Activated CD4-positive, CD25-positive, alpha-beta regulatory T cell treated with anti-CD3 and anti-CD28 coated beads, Interleukin-2, amount 50 U/mL, for 24 hours (primary cell): ENCODE data around the gene SYNJ2.

Experiments used
- ATAC-seq, 2 donors: fragments of 150-1000 bp; cut with Tn5 transposase; one replicate each; pipeline ENCODE4 v1.10.0; 2021; ENCODE audit warnings: mild to moderate bottlenecking in 1 of 2, moderate library complexity in 1 of 2

The SYNJ2 gene

GRCh38 chr6:157982563-157983405 is 1.1 kb downstream of the SYNJ2 start:
- no peak for ATAC-seq

DNA sequence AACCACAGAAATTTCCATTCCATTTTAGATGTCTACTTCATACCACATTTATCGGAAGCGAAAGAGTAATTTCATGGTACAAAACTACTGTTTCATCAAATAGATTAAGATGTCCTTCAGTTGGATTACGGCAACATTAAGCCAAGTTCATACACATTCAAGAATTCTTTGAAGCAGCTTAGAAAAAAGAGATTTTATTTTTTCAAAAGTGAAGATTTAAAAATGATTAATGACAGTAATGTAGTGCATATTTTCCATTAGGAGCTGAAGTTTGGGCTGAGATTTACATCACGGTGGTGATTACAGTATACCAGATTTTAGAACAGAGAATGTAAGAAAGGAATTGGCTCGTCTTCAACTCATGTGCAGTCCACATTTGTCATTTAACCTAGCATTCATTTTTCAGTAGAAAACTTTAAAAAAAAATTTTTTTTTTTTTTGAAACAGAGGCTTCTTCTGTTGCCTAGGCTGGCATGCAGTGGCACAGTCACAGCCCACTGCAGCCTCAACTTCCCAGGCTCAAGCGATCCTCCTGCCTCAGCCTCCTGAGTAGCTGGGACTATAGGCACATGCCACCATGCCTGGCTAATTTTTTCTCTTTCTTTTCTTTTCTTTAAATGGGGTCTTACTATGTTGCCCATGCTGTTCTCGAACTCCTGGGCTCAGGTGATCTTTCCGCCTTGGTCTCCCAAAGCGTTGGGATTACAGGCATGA is 1.9 kb downstream of the SYNJ2 start:
- ATAC-seq = no peak

GRCh38 chr6:157984128-157984527 is 2.5 kb downstream of the SYNJ2 start:
- ATAC-seq = no peak

- no peak for ATAC-seq
Measured at GRCh38 chr6:157984686-157985225, 3.1 kb downstream of the SYNJ2 start.

DNA sequence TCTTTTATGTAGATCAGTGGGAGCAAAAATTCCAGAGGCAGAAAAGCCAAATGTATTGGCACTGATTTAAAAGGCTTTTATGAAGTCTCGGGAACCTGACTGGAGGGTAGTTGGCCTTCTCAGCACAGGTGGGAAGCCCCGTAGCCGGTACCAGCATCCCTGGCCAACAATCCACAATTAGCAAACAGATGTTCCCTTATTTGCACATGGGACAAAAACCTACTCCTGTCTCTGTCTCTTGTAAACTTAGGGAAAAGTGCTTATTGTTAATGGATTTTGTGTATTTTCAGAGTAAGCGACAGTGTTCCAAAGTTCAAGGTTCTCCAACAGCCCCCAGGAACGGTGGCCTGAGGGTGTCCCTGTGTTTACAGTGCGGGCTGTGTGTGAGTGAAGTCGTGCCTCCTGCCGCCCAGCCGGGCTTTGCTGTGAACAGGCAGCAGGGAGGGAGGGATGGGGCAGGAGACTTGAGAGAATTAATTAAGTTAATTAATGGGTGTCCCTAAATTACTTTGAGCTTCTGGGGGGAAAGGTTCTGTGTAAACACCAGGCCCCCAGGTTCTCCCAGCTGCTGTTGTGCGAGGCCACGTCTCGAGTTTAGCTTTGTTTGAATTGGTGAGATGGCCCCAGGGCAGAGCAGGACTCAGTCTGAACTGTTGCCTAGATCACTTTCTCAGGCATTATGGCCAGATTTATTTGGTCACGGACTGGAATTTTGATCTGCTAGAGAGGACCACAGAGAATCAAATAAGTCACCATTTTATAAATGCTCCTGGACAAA is 3.9 kb downstream of the SYNJ2 start:
- ATAC-seq = no peak

DNA sequence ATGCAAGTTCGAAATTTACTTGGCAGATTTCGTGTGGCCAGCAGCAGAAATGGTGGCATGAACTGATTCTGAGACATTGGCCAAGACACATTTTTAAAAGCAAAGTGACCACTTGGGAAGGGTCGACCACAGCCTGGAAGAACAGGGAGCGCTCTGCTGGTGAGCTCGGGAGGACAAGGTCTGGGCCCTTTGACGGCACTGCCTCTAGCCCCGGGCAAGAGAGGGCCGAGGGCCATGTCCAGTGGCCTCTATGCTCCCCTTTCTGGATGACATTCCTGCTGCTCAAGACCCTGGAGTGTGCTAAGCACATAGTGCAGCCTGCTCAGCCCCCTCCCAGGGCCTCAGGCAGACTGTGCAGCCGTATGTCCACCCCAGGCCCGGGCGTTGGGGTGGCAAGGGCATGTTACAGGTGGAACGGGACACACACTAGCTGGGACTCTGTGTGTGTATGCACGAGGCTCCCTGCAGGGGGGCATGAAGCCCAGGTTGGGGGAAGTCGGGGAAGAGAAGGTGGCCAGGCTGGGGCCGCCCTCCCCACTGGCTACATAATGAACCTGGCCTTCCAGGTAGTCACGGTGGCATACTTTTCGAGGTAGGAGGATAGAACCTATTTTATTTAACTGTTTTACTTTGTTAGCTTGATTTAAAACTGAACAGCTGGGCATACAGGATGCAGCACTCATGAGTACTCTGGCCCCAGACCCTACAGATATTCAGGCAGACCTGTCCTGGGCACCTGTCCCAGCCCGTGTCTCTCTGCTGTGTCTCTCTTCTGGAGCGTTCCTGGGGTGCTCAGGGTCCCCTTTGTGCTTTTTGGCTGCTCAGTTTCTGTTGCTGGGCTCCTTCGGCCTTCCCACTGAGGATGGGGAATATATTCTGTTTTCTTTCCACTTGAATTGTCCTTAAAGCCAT is 6.4 kb downstream of the SYNJ2 start:
- ATAC-seq = no peak

GRCh38 chr6:157988700-157989063 is 7.0 kb downstream of the SYNJ2 start:
- ATAC-seq = no peak

GRCh38 chr6:157989541-157990289 is 8.1 kb downstream of the SYNJ2 start:
- ATAC-seq = no peak

GRCh38 chr6:157990321-157991066 is 8.8 kb downstream of the SYNJ2 start:
- ATAC-seq = peak; percentile 38 to 49

- ATAC-seq = no peak
Measured at GRCh38 chr6:157991067-157991432, 9.4 kb downstream of the SYNJ2 start.

DNA sequence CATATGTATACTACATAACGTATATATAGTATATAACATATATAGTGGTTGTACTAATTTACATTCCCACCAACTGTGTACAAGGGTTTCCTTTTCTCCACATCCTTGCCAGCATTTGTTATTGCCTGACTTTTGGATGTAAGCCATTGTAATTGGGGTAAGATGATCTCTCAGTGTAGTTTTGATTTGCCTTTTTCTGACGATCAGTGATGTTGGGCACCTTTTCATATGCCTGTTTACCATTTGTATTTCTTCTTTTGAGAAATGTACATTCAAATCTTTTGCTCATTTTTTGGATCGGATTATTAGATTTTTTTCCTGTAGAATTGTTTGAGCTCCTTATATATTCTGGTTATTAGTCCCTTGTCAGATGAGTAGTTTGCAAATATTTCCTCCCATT is 11.4 kb downstream of the SYNJ2 start:
- no peak for ATAC-seq

DNA sequence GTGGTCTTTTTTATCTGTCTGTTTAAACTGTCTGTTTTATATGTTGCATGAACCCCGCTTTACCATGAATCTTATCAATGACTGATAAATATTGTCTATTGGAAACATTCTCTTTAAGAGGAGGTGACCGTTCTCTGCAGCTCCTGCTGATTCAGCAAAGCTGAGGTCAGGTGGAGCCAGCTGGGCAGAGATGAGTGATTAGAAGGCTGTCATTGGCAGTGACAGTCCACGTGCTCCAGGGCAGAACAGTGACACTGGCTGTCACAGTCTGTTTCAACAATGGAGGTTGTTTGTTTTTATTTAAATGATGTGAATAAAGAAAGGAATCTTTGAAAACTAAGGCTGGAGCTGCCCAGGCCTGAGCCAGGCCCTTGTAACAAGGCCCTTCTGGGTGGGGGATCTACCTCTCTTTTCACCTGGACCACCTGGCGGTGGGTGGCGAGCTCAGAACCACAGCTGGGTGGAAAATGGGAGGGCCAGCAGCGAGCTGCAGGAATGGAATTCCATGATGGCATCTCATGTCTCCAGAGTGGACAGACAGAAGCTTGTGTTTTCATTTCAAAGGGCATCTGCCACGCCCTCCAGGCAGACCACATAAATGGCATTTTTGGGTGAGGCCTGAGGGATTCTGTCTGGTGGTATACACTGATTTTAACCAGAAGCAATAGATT is 12.6 kb downstream of the SYNJ2 start:
- no peak for ATAC-seq

GRCh38 chr6:157995458-157995857 is 13.8 kb downstream of the SYNJ2 start:
- ATAC-seq = no peak

DNA sequence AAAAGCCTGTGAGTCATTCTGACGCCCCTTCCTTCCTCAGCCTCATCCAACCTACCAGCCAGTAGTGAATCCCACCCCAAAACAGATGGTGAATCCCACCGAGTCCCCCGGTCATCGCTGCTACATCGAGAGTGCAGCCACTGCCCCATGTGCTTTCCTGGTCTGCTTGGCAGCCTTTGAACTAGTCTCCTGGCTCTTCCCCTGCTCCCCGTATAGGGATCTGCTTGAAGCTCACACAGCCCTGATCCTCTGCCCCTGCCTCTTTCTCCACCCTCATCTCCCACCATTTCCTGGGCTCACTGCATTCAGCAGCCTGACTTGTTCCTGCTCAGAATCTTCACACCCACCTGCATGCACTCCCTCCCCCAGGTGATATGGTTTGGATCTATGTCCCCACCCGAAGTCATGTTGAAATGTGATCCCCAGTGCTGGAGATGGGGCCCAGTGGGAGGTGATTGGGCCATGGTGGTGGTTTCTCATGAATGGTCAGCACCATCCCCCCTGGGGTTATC is 14.6 kb downstream of the SYNJ2 start:
- no peak for ATAC-seq

DNA sequence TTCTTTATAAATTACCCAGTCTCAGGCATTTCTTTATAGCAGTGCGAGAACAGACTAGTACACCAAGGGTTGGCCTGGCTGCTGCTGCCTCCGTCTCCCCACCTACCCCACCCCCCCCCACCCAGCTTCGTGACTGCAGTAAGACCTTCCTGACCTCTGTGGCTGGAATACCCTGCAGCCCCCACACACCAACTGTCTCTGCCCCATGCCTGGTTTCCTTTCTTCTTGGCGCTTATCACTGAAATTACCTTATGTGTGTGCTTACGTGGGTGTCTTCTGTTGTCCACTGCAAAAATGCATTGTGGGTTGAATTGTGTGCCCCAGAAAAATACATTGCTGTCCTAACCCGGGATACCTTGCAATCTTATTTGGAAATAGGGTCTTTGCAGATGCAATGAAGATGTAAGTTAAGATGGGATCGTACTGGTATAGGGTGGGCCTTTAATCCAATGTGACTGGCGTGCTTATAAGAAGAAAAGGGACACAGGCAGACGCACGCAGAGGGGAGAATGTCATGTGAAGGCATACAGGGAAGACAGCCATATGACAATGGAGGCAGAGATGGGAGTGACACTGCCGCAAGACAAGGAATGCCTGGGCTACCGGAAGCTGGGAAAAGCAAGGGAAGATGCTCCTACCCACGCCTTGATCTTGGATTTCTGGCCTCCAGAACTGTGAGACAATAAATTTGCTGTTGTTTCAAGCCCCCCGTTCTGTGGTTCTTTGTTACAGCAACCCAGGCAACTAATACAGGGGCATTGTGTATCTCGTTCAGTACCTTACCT is 15.4 kb downstream of the SYNJ2 start:
- no peak for ATAC-seq

DNA sequence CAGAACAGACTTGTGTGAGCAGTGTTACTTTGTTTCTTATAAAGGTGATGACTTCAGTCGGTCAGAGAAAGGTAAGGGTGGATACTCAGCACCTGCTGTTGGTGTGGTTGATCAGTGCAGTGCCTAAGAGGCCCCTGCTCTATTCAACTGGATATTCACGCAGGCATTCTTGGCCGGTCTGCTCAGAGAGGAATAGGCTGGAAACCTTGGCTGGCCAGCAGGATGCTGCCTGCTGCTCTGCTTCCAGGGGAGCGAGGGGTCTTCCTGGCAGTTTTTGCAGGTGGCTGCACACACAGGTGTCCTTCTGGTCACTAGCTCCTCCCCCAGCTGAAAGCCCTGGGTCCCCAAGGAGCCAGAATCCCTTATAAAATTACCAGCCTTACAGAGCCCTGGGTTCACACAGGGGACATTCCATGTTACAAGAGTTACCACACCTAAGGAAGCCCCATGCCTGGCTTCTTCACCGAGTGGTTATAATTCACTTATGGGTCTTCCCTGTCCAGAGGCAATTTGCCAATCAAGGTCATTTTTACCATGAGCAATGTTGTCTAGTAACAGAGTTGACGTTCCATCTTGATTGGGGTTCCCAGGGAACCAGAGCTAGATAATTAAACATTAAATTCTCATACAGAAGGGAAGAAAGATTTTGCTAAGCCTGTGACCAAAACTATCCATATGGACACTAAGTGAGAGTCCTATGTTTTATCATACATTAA is 16.4 kb downstream of the SYNJ2 start:
- ATAC-seq = no peak

DNA sequence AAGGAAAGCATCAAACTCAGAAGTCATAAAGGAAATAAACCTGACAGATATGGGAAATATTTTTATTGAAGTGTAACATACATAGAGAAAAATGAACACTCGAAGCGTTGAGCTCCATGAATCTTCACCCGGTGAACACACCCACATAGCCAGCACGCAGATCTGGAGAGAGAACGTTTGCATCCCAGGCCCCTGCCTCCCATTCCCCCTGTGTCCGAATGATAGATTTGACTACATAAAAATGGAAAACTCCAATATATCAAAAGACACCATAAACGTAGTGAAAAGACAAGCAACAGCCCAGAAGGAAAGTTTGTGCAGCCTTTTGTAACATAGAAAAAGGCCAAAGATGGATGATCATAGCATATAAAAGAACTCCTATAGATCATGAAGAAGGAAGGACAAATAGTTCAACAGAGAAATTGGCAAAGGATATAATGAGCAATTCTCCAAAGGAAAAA is 17.1 kb downstream of the SYNJ2 start:
- no peak for ATAC-seq
